ENCODE results near the gene MDN1. TPM values are rescaled to one million over a fixed set of nuclear protein-coding genes. Genes with fewer than 3 reads are reported as not detected.

Gene MDN1
- total RNA-seq, 1 experiment from 2014 or later = 53.6 TPM

DNA sequence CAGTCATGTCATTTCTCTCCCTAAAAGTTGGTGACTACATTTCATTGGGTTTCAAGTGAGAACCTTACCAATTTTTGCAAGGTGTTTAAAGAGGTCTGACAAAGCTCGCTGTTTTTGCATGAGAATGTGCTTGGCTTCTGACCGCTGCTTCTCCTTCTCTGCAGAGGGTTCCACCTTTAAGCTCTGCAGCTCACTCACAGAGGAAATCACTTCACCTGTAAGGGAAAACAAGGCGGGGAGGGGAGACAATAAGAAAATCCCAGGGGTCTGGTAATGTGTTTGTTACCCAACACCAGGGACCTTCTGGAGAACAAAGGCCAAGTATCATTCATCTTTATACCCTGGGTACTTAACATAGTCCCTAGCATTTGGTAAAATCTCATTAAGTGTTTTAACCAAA, 141.1 kb downstream of the MDN1 start:
- POLR2A ChIA-PET = no interaction called here
- peaks cover 61 to 74% of the 10 kb centered on the region in 2 experiments for H3K36me3 ChIP-seq (ENCODE audit: control insufficient read depth in 1 of 2, insufficient read depth in 2 of 2, low read length in 2 of 2)

More for the DNA sequence above, 141.1 kb downstream of the MDN1 start:
- no peak overlapping the region for H2AFZ ChIP-seq (ENCODE audit: low read depth, low read length, poor library complexity, severe bottlenecking)
- CTCF ChIA-PET = no interaction called here
- no peaks in the 10 kb centered on the region for H3K9me3 ChIP-seq (ENCODE audit: control insufficient read depth in 1 of 2, insufficient read depth in 1 of 2, low read depth in 1 of 2, low read length in 2 of 2)
- no peak overlapping the region for H3K9ac ChIP-seq (ENCODE audit: low read length)
- no peaks in the 10 kb centered on the region for H3K9me2 ChIP-seq (ENCODE audit: insufficient read depth)
- 0 out of 2 replicates have a peak, but pooled peaks cover 3% of the 10 kb centered on the region for H4K20me1 ChIP-seq (ENCODE audit: insufficient read depth)
- no peak overlapping the region for H3K4me3 ChIP-seq (replicated peaks in 1 of 2; ENCODE audit: low read depth in 1 of 2, low read length in 2 of 2)
- intact Hi-C loops (cut with micrococcal nuclease) = no loop called here
- ATAC-seq (no peak), DNase-seq (ENCODE audit: low read depth, low spot score) (no peak)
- no peak overlapping the region for H3K4me2 ChIP-seq (ENCODE audit: low read length)
- no peaks in the 10 kb centered on the region for H3K4me1 ChIP-seq (ENCODE audit: control insufficient read depth in 1 of 2, insufficient read depth in 2 of 2, low read length in 2 of 2)
- RAD21 ChIA-PET (ENCODE audit: low non-redundant PET in 1 of 2, low total read pairs in 2 of 2, uncharacterized antibody in 2 of 2, unreplicated experiment in 2 of 2) = no interaction called here
- H3K79me2 ChIP-seq (ENCODE audit: insufficient read depth, low read length) = no peaks in the 10 kb centered on the region; the same call in 1 of the 2 replicates
- no peak overlapping the region for H3K27ac ChIP-seq (ENCODE audit: low read depth, low read length)
- TF ChIP-seq SP1 (IDR thresholded peaks at IDR 0.05; ENCODE audit: low read depth) = no peak
- TF ChIP-seq JUND (IDR thresholded peaks at IDR 0.05) = no peak
- TF ChIP-seq EZH2phosphoT487 (IDR thresholded peaks at IDR 0.05; ENCODE audit: borderline replicate concordance) = no peak
- no peak for TF ChIP-seq FOSL1 (IDR thresholded peaks at IDR 0.05; ENCODE audit: low read depth)
- no peak for TF ChIP-seq ZFX (IDR thresholded peaks at IDR 0.05)
- no peak for TF ChIP-seq POLR2AphosphoS5 (IDR thresholded peaks at IDR 0.05; ENCODE audit: low read depth, low read length)
- TF ChIP-seq ELF1 (IDR thresholded peaks at IDR 0.05; ENCODE audit: borderline replicate concordance, low read depth) = no peak
- TF ChIP-seq ATF3 (IDR thresholded peaks at IDR 0.05) = no peak
- TF ChIP-seq CEBPB (IDR thresholded peaks at IDR 0.05; ENCODE audit: low read depth) = no peak
- TF ChIP-seq CBX3 (IDR thresholded peaks at IDR 0.05; ENCODE audit: low read depth) = no peak
- no peak for TF ChIP-seq EZH2 (IDR thresholded peaks at IDR 0.05)
- TF ChIP-seq, protein P1, sequence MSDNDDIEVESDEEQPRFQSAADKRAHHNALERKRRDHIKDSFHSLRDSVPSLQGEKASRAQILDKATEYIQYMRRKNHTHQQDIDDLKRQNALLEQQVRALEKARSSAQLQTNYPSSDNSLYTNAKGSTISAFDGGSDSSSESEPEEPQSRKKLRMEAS (IDR thresholded peaks at IDR 0.05) = no peak
- TF ChIP-seq YY1 (IDR thresholded peaks at IDR 0.05; ENCODE audit: extremely low read depth, insufficient replicate concordance, low read depth, low read length) = no peak
- TF ChIP-seq TCF7L2 (IDR thresholded peaks at IDR 0.05; ENCODE audit: borderline replicate concordance, extremely low read depth, insufficient read depth, insufficient read length) = no peak
- no peak for TF ChIP-seq EGR1 (IDR thresholded peaks at IDR 0.05; ENCODE audit: low read depth)
- TF ChIP-seq RAD21 (IDR thresholded peaks at IDR 0.05; ENCODE audit: low read depth) = no peak
- no peak for TF ChIP-seq ZNF274 (IDR thresholded peaks at IDR 0.05; ENCODE audit: low read depth, low read length)
- TF ChIP-seq SIN3A (IDR thresholded peaks at IDR 0.05; ENCODE audit: low read depth) = no peak
- TF ChIP-seq CTCF (IDR thresholded peaks at IDR 0.05 in 2 of 3, conservative IDR thresholded peaks at IDR 0.05 in 1 of 3; ENCODE audit: borderline replicate concordance in 1 of 3, insufficient read depth in 1 of 3, low read depth in 2 of 3, low read length in 2 of 3) = no peak
- TF ChIP-seq SRF (IDR thresholded peaks at IDR 0.05; ENCODE audit: low read depth) = no peak
- no TSS peak for BruUV-seq (replicated peaks)
- no peaks in the 10 kb centered on the region for H3K27me3 ChIP-seq (ENCODE audit: insufficient read depth, low read length)
